Measurements from ENCODE around the gene ZNF43.

- TF ChIP-seq, protein P1, sequence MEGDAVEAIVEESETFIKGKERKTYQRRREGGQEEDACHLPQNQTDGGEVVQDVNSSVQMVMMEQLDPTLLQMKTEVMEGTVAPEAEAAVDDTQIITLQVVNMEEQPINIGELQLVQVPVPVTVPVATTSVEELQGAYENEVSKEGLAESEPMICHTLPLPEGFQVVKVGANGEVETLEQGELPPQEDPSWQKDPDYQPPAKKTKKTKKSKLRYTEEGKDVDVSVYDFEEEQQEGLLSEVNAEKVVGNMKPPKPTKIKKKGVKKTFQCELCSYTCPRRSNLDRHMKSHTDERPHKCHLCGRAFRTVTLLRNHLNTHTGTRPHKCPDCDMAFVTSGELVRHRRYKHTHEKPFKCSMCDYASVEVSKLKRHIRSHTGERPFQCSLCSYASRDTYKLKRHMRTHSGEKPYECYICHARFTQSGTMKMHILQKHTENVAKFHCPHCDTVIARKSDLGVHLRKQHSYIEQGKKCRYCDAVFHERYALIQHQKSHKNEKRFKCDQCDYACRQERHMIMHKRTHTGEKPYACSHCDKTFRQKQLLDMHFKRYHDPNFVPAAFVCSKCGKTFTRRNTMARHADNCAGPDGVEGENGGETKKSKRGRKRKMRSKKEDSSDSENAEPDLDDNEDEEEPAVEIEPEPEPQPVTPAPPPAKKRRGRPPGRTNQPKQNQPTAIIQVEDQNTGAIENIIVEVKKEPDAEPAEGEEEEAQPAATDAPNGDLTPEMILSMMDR (IDR thresholded peaks at IDR 0.05) = no peak
- no peak for TF ChIP-seq SMC3 (IDR thresholded peaks at IDR 0.05; ENCODE audit: low read depth, low read length)
- no peak for TF ChIP-seq EP300 (IDR thresholded peaks at IDR 0.05; ENCODE audit: borderline replicate concordance in 1 of 2, low read depth in 1 of 2, low read length in 1 of 2)
- TF ChIP-seq TAF1 (IDR thresholded peaks at IDR 0.05; ENCODE audit: borderline replicate concordance, low read depth, low read length) = no peak
- TF ChIP-seq, protein P2, sequence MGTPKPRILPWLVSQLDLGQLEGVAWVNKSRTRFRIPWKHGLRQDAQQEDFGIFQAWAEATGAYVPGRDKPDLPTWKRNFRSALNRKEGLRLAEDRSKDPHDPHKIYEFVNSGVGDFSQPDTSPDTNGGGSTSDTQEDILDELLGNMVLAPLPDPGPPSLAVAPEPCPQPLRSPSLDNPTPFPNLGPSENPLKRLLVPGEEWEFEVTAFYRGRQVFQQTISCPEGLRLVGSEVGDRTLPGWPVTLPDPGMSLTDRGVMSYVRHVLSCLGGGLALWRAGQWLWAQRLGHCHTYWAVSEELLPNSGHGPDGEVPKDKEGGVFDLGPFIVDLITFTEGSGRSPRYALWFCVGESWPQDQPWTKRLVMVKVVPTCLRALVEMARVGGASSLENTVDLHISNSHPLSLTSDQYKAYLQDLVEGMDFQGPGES (IDR thresholded peaks at IDR 0.05; ENCODE audit: low read depth, low read length) = no peak
- no peak for TF ChIP-seq FOXM1 (IDR thresholded peaks at IDR 0.05; ENCODE audit: low read depth)
These were observed 77.7 kb downstream of the ZNF43 start for GRCh38 chr19:21758296-21758695.
